Stomach (tissue), 9 donors: ENCODE results near the gene RPL35. TPM values are rescaled to one million over a fixed set of nuclear protein-coding genes. Genes with fewer than 3 reads are reported as not detected.
"Not testable (repeated sequence)": the region's sequence is repeated elsewhere in the genome, so short reads cannot be mapped to it uniquely, and the experiment has no call there.

Source experiments
- DNase-seq, 2 donors: peaks; one replicate each; pipeline versions ENCODE4 v3.0.0 to v3.0.0-alpha.2; 2013 to 2019
- H3K27ac ChIP-seq, 5 donors: fragments of 200-600 bp in 4 of 5; sonication (generic) in 4 of 5; one replicate each; pipeline ENCODE4 v1.5.1; 2013 to 2019; ENCODE audit warnings: mild to moderate bottlenecking in 1 of 5, moderate library complexity in 1 of 5
- H3K27me3 ChIP-seq, 3 donors: fragments of 200-600 bp; sonication (generic); one replicate each; pipeline ENCODE4 v1.5.1; 2017 to 2019; ENCODE audit warnings: mixed run types in 1 of 3
- H3K36me3 ChIP-seq, 4 donors: fragments of 200-600 bp; sonication (generic); 1 replicate in 3 of 4; 2 replicates in 1 of 4; pipeline ENCODE4 v1.5.1; 2016 to 2019
- H3K4me1 ChIP-seq, 4 donors: fragments of 200-600 bp; sonication (generic); one replicate each; pipeline ENCODE4 v1.5.1; 2016 to 2019
- H3K4me3 ChIP-seq, 4 donors: fragments of 200-600 bp; sonication (generic) in 3 of 4; one replicate each; pipeline ENCODE4 v1.5.1; 2016 to 2019; ENCODE audit warnings: mild to moderate bottlenecking in 1 of 4
- H3K9me3 ChIP-seq, 4 donors: fragments of 200-600 bp; sonication (generic); one replicate each; pipeline ENCODE4 v1.5.1; 2016 to 2019
- EP300 ChIP-seq: sonication (generic); formaldehyde crosslinking; IDR thresholded peaks from one replicate; pipeline ENCODE4 v1.6.1; 2017; ENCODE audit warnings: antibody characterized with exemption
- POLR2A ChIP-seq, 4 donors: fragments of 450-650 bp; IDR thresholded peaks; one replicate each; pipeline ENCODE4 v1.6.1; 2016; ENCODE audit warnings: antibody characterized with exemption in 4 of 4, control low read depth in 2 of 4, mild to moderate bottlenecking in 1 of 4, moderate library complexity in 1 of 4
- POLR2AphosphoS5 ChIP-seq, 3 donors: sonication (generic); formaldehyde crosslinking; IDR thresholded peaks; one replicate each; pipeline ENCODE4 v1.6.1; 2016; ENCODE audit warnings: antibody characterized with exemption in 3 of 3
- WGBS, 5 donors: extraction: QIAGEN DNeasy Blood & Tissue Kit in 3 of 5; methylation state at CpG; one replicate each; pipeline versions ENCODE4 v1.1.5 to v1.1.7; 2013 to 2018; 5-methylcytosine and 5-hydroxymethylcytosine counted together
- intact Hi-C: fragments of 100-400 bp; cut with DNase I; formaldehyde crosslinking; loops from one replicate; pipeline ENCODE4 v1.15.1; 2023; ENCODE audit warnings: low total_unique reads
- polyA plus RNA-seq, 3 donors: library from polyadenylated mRNA; stranded (reverse); fragments of 200-250 nt; gene quantifications; one replicate each; pipeline ENCODE4 v1.2.3, GENCODE V29; 2013
- total RNA-seq, 5 donors: library from RNA; depleted of rRNA; stranded (reverse); fragments of >200 nt; gene quantifications; one replicate each; pipeline versions ENCODE4 v1.1.0 to v1.2.3, GENCODE V29; 2014 to 2016
- TF ChIP-seq, protein P1 (sequence below), 7 experiments: fragments of 450-650 bp in 4 of 7; fragments of 200-600 bp in 3 of 7; sonication (generic) in 3 of 7; IDR thresholded peaks; one replicate each; pipeline ENCODE4 v1.5.1; 2016 to 2019; ENCODE audit warnings: antibody characterized with exemption in 7 of 7, control low read depth in 2 of 7, mild to moderate bottlenecking in 1 of 7
- donor health status: healthy with polysubstance abuse.
- donor health status: Bipolar disorder and iron deficiency.
- donor health status: healthy.

RPL35 gene
- total and polyA plus RNA-seq, 8 donors, result 941 to 6,131 (median 1,860) TPM

GRCh38 chr9:124849801-124850200, 12.0 kb downstream of the RPL35 start:
- H3K4me1 ChIP-seq, result peaks cover 10 to 19% (median 16%) of the 10 kb centered on the region in 4 donors
- 39 to 51% (median 49%) methylated on average over 8 to 10 of the region's 10 CpGs for WGBS, 5 donors
- peak in 1 of 2 donors; percentile 87 for DNase-seq
- peak in 1 of 3 donors; percentile 5 for TF ChIP-seq POLR2AphosphoS5 (IDR thresholded peaks at IDR 0.05)
- no peak for TF ChIP-seq POLR2A (IDR thresholded peaks at IDR 0.05)
- no peaks in the 10 kb centered on the region for H3K9me3 ChIP-seq
- H3K27ac ChIP-seq, result no peak overlapping the region
- intact Hi-C loops, result loop anchor here (5.0 kb wide), 1 partner anchor 78 kb away; the partner anchor contains the start of gene NR6A1
- H3K4me3 ChIP-seq, result no peak overlapping the region
- H3K27me3 ChIP-seq, result peaks cover 0 to 3% (median 0%) of the 10 kb centered on the region in 3 donors
- H3K36me3 ChIP-seq, result no peaks in the 10 kb centered on the region

DNA sequence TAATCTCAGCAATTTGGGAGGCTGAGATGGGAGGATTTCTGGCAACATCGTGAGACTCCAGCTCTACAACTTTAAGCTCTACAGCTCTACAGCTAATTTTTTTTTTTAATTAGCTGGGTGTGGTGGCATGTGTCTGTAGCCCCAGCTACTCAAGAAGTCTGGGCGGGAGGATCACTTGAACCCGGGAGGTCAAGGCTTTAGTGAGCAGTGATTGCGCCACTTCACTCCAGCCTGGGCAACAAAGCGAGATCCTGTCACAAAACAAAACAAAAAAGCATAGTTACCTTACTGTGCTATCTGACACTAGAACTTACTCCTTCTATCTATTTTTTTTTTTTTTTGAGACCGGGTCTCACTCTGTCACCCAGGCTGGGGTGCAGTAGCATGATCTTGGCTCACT, 14.8 kb downstream of the RPL35 start:
- Histone ChIP-seq H3K27me3 (peaks cover 0 to 3% (median 0%) of the 10 kb centered on the region in 3 donors), H3K4me1 (peaks cover 0 to 2% (median under 1%) of the 10 kb centered on the region in 4 donors), H3K36me3 (no peaks in the 10 kb centered on the region), H3K27ac (no peak overlapping the region), H3K4me3 (no peak overlapping the region), H3K9me3 (no peaks in the 10 kb centered on the region)
- WGBS, 5 donors, result 82 to 93% (median 90%) methylated on average over 6 of the region's 6 CpGs
- TF ChIP-seq EP300 (no peak), POLR2AphosphoS5 (IDR thresholded peaks at IDR 0.05) (no peak), POLR2A (IDR thresholded peaks at IDR 0.05) (no peak)
- TF ChIP-seq, protein P1, sequence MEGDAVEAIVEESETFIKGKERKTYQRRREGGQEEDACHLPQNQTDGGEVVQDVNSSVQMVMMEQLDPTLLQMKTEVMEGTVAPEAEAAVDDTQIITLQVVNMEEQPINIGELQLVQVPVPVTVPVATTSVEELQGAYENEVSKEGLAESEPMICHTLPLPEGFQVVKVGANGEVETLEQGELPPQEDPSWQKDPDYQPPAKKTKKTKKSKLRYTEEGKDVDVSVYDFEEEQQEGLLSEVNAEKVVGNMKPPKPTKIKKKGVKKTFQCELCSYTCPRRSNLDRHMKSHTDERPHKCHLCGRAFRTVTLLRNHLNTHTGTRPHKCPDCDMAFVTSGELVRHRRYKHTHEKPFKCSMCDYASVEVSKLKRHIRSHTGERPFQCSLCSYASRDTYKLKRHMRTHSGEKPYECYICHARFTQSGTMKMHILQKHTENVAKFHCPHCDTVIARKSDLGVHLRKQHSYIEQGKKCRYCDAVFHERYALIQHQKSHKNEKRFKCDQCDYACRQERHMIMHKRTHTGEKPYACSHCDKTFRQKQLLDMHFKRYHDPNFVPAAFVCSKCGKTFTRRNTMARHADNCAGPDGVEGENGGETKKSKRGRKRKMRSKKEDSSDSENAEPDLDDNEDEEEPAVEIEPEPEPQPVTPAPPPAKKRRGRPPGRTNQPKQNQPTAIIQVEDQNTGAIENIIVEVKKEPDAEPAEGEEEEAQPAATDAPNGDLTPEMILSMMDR (IDR thresholded peaks at IDR 0.05), result no peak
- intact Hi-C loops, result no loop called here
- DNase-seq, result no peak

GRCh38 chr9:124846467-124846866, 15.3 kb downstream of the RPL35 start:
- H3K9me3 ChIP-seq, H3K36me3 ChIP-seq, H3K4me3 ChIP-seq, H3K4me1 ChIP-seq, intact Hi-C loops, DNase-seq, H3K27ac ChIP-seq, H3K27me3 ChIP-seq: not testable (repeated sequence)
- WGBS, 5 donors, result 88 to 93% (median 91%) methylated on average over 9 of the region's 9 CpGs

DNA sequence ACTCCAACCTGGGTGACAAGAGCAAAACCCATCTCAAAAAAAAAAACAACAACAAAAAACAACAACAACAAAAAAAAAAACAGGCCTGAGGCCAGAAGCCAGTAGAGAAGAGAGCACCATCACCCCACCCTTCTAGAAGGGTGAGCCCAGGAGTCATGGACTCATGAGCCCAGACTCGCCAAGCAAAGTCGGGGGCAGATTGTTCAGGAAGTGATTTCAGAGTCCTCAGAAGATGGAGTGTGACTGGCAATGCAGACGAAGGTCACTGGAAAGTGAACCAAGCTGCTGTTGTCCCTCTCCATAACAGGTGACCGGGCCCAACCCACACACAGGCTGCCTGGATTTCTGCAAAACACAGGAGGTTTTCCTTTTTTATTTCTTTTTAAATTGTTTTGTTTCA, 17.5 kb downstream of the RPL35 start:
- no peak for TF ChIP-seq EP300
- TF ChIP-seq POLR2A (IDR thresholded peaks at IDR 0.05), result no peak
- no peak for TF ChIP-seq POLR2AphosphoS5 (IDR thresholded peaks at IDR 0.05)
- TF ChIP-seq, protein P1 (IDR thresholded peaks at IDR 0.05), result no peak
- Histone ChIP-seq H3K36me3 (no peaks in the 10 kb centered on the region), H3K27ac (no peak overlapping the region), H3K9me3 (no peaks in the 10 kb centered on the region), H3K4me3 (no peak overlapping the region), H3K4me1 (peaks cover 0 to 8% (median 3%) of the 10 kb centered on the region in 4 donors), H3K27me3 (peaks cover 0 to 10% (median 0%) of the 10 kb centered on the region in 3 donors)
- intact Hi-C loops, result no loop called here
- 52 to 79% (median 72%) methylated on average over 4 of the region's 4 CpGs for WGBS, 5 donors
- DNase-seq, result peak in 1 of 2 donors; percentile 34

GRCh38 chr9:124843456-124844034, 18.2 kb downstream of the RPL35 start:
- H3K4me1 ChIP-seq, result peaks cover 0 to 8% (median 3%) of the 10 kb centered on the region in 4 donors
- no peaks in the 10 kb centered on the region for H3K9me3 ChIP-seq
- no peak for DNase-seq
- no peaks in the 10 kb centered on the region for H3K36me3 ChIP-seq
- TF ChIP-seq POLR2AphosphoS5 (IDR thresholded peaks at IDR 0.05) (no peak), EP300 (no peak), POLR2A (IDR thresholded peaks at IDR 0.05) (no peak)
- TF ChIP-seq, protein P1 (IDR thresholded peaks at IDR 0.05), result no peak
- H3K4me3 ChIP-seq, result no peak overlapping the region
- 73 to 84% (median 79%) methylated on average over 11 of the region's 11 CpGs for WGBS, 5 donors
- intact Hi-C loops, result no loop called here
- H3K27me3 ChIP-seq, result peaks cover 0 to 16% (median 0%) of the 10 kb centered on the region in 3 donors
- H3K27ac ChIP-seq, result no peak overlapping the region
